GM23338 (cell line): Measurements from ENCODE around the gene IFITM5. TPM values are rescaled to one million over a fixed set of nuclear protein-coding genes. Genes with fewer than 3 reads are reported as not detected.
A peak's percentile ranks its signal among the peaks of the same experiment; 100 is the strongest.

Source experiments
- ATAC-seq: fragments of 200-7000 bp; cut with Tn5 transposase; 3 replicates; pipeline ENCODE4 v1.9.1; 2020
- DNase-seq: peaks from one replicate; pipeline ENCODE4 v3.0.0-alpha.2; 2015; ENCODE audit warnings: low spot score
- H2AFZ ChIP-seq: fragments of 200-600 bp; sonication (generic); 2 replicates; pipeline ENCODE4 v1.8.0; 2016; ENCODE audit warnings: antibody characterized with exemption, mild to moderate bottlenecking, moderate library complexity
- H3F3A ChIP-seq: fragments of 200-600 bp; sonication (generic); replicated peaks from 2 replicates; pipeline ENCODE4 v1.8.0; 2017; ENCODE audit warnings: antibody characterized with exemption, mixed run types, low read depth
- H3K27ac ChIP-seq: fragments of 200-600 bp; sonication (generic); 2 replicates; pipeline ENCODE4 v1.6.1; 2016; ENCODE audit warnings: low read depth
- H3K27me3 ChIP-seq: fragments of 200-600 bp; sonication (generic); 2 replicates; pipeline ENCODE4 v1.8.0; 2016; ENCODE audit warnings: mild to moderate bottlenecking, mixed run types, moderate library complexity; ENCODE audit not compliant: insufficient read depth
- H3K36me3 ChIP-seq: fragments of 200-600 bp; sonication (generic); 2 replicates; pipeline ENCODE4 v1.8.0; 2016; ENCODE audit warnings: mild to moderate bottlenecking; ENCODE audit not compliant: insufficient read depth
- H3K4me1 ChIP-seq: fragments of 200-600 bp; sonication (generic); 2 replicates; pipeline ENCODE4 v1.8.0; 2016; ENCODE audit warnings: mild to moderate bottlenecking, moderate library complexity; ENCODE audit not compliant: insufficient read depth
- H3K4me2 ChIP-seq: fragments of 200-600 bp; sonication (generic); 2 replicates; pipeline ENCODE4 v1.7.1; 2017; ENCODE audit warnings: mixed run types
- H3K4me3 ChIP-seq: fragments of 200-600 bp; sonication (generic); 2 replicates; pipeline ENCODE4 v1.6.1; 2016; ENCODE audit warnings: mixed run types
- H3K79me2 ChIP-seq: fragments of 200-600 bp; sonication (generic); replicated peaks from 2 replicates; pipeline ENCODE4 v1.8.0; 2017; ENCODE audit warnings: mild to moderate bottlenecking; ENCODE audit not compliant: insufficient read depth
- H3K9me2 ChIP-seq: fragments of 200-600 bp; sonication (generic); 2 replicates; pipeline ENCODE4 v1.8.0; 2017; ENCODE audit not compliant: insufficient read depth
- H4K20me1 ChIP-seq: fragments of 200-600 bp; sonication (generic); replicated peaks from 2 replicates; pipeline ENCODE4 v1.8.0; 2017; ENCODE audit warnings: mild to moderate bottlenecking; ENCODE audit not compliant: insufficient read depth
- H3K27ac Mint-ChIP-seq: 2 replicates; pipeline ENCODE4 v1.8.0; 2020; ENCODE audit warnings: inconsistent platforms, mild to moderate bottlenecking, moderate library complexity, mixed read lengths
- H3K27me3 Mint-ChIP-seq: 3 replicates; pipeline ENCODE4 v1.8.0; 2022; ENCODE audit warnings: low read depth, mild to moderate bottlenecking, moderate library complexity, mixed read lengths, inconsistent platforms; ENCODE audit not compliant: insufficient read depth, poor library complexity
- H3K36me3 Mint-ChIP-seq: 3 replicates; pipeline ENCODE4 v1.8.0; 2021; ENCODE audit warnings: low read depth, mild to moderate bottlenecking, inconsistent platforms, moderate library complexity, mixed read lengths
- H3K4me1 Mint-ChIP-seq: 3 replicates; pipeline ENCODE4 v1.8.0; 2020; ENCODE audit warnings: mild to moderate bottlenecking, inconsistent platforms, mixed read lengths
- H3K4me3 Mint-ChIP-seq: 3 replicates; pipeline ENCODE4 v1.8.0; 2021; ENCODE audit warnings: moderate library complexity, mild to moderate bottlenecking, inconsistent platforms, mixed read lengths
- H3K9me3 Mint-ChIP-seq: 3 replicates; pipeline ENCODE4 v1.8.0; 2020; ENCODE audit warnings: moderate library complexity, mild to moderate bottlenecking, inconsistent platforms, mixed read lengths
- CREB1 ChIP-seq: fragments of 250-450 bp; sonication (Bioruptor Pico); IDR thresholded peaks from 2 replicates; pipeline ENCODE4 v1.5.0; 2020; ENCODE audit warnings: low read depth, mild to moderate bottlenecking, moderate library complexity
- NANOG ChIP-seq: IDR thresholded peaks from 2 replicates; pipeline ENCODE4 v1.6.1; 2016; ENCODE audit warnings: antibody characterized with exemption, borderline replicate concordance
- ZNF331 ChIP-seq: fragments of 250-450 bp; sonication (Bioruptor Pico); IDR thresholded peaks from 2 replicates; pipeline ENCODE4 v1.5.0; 2020; ENCODE audit warnings: low read depth, mild to moderate bottlenecking, moderate library complexity
- ZNF462 ChIP-seq: fragments of 250-450 bp; sonication (Bioruptor Pico); IDR thresholded peaks from 2 replicates; pipeline ENCODE4 v1.5.0; 2020; ENCODE audit warnings: mild to moderate bottlenecking, moderate library complexity
- polyA plus RNA-seq: library from polyadenylated mRNA; unstranded; fragments of >200 nt; fragmentation: Nextera tagmentation; extraction: Ambion mirVana; gene quantifications from 2 replicates; pipeline ENCODE4 v1.2.1, GENCODE V29; 2016
- total RNA-seq: library from RNA; depleted of rRNA; stranded (reverse); fragments of >200 nt; shearing (Covaris generic); gene quantifications from 2 replicates; pipeline ENCODE4 v1.2.3, GENCODE V29; 2014
- TF ChIP-seq, protein P1 (sequence below): IDR thresholded peaks from one replicate; pipeline ENCODE4 v1.6.1; 2018; ENCODE audit warnings: antibody characterized with exemption; ENCODE audit not compliant: unreplicated experiment
- TF ChIP-seq, protein P2 (sequence below), 2 experiments: fragments of 200-600 bp in 1 of 2; sonication (generic) in 1 of 2; conservative IDR thresholded peaks; 2 replicates each; pipeline versions ENCODE4 v1.5.1 to v1.6.1; 2016 to 2017; ENCODE audit warnings: antibody characterized with exemption in 2 of 2, low read depth in 2 of 2, mild to moderate bottlenecking in 2 of 2, moderate library complexity in 1 of 2

IFITM5 gene
- total and polyA plus RNA-seq, 2 experiments from 2014 or later = not detected

DNA sequence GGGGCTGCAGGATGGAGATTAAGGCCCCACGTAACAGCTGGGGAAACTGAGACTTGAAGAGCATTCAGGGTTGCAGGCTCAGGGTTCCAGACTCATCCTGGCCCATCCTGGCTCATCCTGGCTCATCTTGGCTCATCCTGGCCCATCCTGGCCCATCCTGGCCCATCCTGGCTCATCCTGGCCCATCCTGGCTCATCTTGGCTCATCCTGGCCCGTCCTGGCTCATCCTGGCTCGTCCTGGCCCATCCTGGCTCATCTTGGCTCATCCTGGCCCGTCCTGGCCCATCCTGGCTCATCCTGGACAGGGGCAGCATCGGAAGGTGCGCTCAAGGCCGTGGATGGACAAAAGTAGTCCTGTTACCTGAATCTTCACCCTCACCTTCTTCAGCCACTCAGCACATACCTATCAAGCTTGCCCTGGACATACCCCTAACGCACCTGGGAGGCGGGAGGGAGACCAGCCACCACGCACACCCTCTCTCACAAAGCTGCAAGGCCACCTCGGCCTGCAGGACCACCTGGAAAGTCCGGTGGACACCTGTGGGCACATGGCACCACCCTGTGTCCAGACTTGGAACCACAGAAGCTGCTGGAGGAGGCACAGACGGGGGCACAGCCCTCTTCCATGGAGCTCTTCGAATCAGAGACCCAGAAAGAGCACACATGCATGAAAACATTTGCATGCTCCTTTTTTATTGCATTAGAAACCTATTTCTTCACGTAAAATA lies 41.4 kb downstream of the IFITM5 start:
- DNase-seq (no peak), ATAC-seq (no peak)
- H2AFZ ChIP-seq = no peak overlapping the region; the same call in 1 of the 2 replicates
- Mint-ChIP-seq H3K36me3 (peaks cover 18% of the 10 kb centered on the region), H3K27me3 (peaks cover 5% of the 10 kb centered on the region), H3K9me3 (peaks cover 20% of the 10 kb centered on the region), H3K4me3 (no peak overlapping the region), H3K27ac (no peak overlapping the region), H3K4me1 (no peaks in the 10 kb centered on the region)
- peaks cover 4% of the 10 kb centered on the region; the same call in 1 of the 2 replicates for H3K9me2 ChIP-seq
- H3K79me2 ChIP-seq = no peaks in the 10 kb centered on the region
- H3K27ac ChIP-seq = no peak overlapping the region
- TF ChIP-seq, protein P1, sequence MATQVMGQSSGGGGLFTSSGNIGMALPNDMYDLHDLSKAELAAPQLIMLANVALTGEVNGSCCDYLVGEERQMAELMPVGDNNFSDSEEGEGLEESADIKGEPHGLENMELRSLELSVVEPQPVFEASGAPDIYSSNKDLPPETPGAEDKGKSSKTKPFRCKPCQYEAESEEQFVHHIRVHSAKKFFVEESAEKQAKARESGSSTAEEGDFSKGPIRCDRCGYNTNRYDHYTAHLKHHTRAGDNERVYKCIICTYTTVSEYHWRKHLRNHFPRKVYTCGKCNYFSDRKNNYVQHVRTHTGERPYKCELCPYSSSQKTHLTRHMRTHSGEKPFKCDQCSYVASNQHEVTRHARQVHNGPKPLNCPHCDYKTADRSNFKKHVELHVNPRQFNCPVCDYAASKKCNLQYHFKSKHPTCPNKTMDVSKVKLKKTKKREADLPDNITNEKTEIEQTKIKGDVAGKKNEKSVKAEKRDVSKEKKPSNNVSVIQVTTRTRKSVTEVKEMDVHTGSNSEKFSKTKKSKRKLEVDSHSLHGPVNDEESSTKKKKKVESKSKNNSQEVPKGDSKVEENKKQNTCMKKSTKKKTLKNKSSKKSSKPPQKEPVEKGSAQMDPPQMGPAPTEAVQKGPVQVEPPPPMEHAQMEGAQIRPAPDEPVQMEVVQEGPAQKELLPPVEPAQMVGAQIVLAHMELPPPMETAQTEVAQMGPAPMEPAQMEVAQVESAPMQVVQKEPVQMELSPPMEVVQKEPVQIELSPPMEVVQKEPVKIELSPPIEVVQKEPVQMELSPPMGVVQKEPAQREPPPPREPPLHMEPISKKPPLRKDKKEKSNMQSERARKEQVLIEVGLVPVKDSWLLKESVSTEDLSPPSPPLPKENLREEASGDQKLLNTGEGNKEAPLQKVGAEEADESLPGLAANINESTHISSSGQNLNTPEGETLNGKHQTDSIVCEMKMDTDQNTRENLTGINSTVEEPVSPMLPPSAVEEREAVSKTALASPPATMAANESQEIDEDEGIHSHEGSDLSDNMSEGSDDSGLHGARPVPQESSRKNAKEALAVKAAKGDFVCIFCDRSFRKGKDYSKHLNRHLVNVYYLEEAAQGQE = no peak
- TF ChIP-seq CREB1 (CRISPR knock-in tag) (no peak), ZNF462 (no peak), ZNF331 (CRISPR knock-in tag) (no peak), NANOG (no peak)
- TF ChIP-seq, protein P2, sequence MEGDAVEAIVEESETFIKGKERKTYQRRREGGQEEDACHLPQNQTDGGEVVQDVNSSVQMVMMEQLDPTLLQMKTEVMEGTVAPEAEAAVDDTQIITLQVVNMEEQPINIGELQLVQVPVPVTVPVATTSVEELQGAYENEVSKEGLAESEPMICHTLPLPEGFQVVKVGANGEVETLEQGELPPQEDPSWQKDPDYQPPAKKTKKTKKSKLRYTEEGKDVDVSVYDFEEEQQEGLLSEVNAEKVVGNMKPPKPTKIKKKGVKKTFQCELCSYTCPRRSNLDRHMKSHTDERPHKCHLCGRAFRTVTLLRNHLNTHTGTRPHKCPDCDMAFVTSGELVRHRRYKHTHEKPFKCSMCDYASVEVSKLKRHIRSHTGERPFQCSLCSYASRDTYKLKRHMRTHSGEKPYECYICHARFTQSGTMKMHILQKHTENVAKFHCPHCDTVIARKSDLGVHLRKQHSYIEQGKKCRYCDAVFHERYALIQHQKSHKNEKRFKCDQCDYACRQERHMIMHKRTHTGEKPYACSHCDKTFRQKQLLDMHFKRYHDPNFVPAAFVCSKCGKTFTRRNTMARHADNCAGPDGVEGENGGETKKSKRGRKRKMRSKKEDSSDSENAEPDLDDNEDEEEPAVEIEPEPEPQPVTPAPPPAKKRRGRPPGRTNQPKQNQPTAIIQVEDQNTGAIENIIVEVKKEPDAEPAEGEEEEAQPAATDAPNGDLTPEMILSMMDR (conservative IDR thresholded peaks at IDR 0.05; ENCODE audit: low read depth in 2 of 2) = peak in 1 of 2 experiments; percentile 39; a peak in 2 of 4 replicates
- H3K4me2 ChIP-seq = no peak overlapping the region
- no peaks in the 10 kb centered on the region for H3K4me1 ChIP-seq
- H3K4me3 ChIP-seq = no peak overlapping the region
- H3K36me3 ChIP-seq = no peaks in the 10 kb centered on the region
- H3K27me3 ChIP-seq = no peaks in the 10 kb centered on the region
- H3F3A ChIP-seq = no peaks in the 10 kb centered on the region
- no peaks in the 10 kb centered on the region for H4K20me1 ChIP-seq
